ENCODE data around the gene EPHA3.

EPHA3 gene

GRCh38 chr3:89184151-89184995 is 77.0 kb downstream of the EPHA3 start:
- no peak for DNase-seq (ENCODE audit: extremely low read depth, low read depth)
- TF ChIP-seq CTCF (IDR thresholded peaks at IDR 0.05; ENCODE audit: low read depth, low read length), result no peak

GRCh38 chr3:89186456-89186855 is 79.0 kb downstream of the EPHA3 start:
- DNase-seq (ENCODE audit: extremely low read depth, low read depth), result no peak
- no peak for TF ChIP-seq CTCF (IDR thresholded peaks at IDR 0.05; ENCODE audit: low read depth, low read length)

GRCh38 chr3:89198591-89198990 is 91.2 kb downstream of the EPHA3 start:
- no peak for TF ChIP-seq CTCF (IDR thresholded peaks at IDR 0.05; ENCODE audit: low read depth, low read length)
- no peak for DNase-seq (ENCODE audit: extremely low read depth, low read depth)

- TF ChIP-seq CTCF (IDR thresholded peaks at IDR 0.05; ENCODE audit: low read depth, low read length), result no peak
- no peak for DNase-seq (ENCODE audit: extremely low read depth, low read depth)
These were observed 105.2 kb downstream of the EPHA3 start for GRCh38 chr3:89212619-89213018.

GRCh38 chr3:89216016-89216739 is 108.8 kb downstream of the EPHA3 start:
- TF ChIP-seq CTCF (IDR thresholded peaks at IDR 0.05; ENCODE audit: low read depth, low read length), result no peak
- no peak for DNase-seq (ENCODE audit: extremely low read depth, low read depth)

- TF ChIP-seq CTCF (IDR thresholded peaks at IDR 0.05; ENCODE audit: low read depth, low read length), result no peak
- no peak for DNase-seq (ENCODE audit: extremely low read depth, low read depth)
These were observed 109.8 kb downstream of the EPHA3 start for GRCh38 chr3:89217148-89217685.

GRCh38 chr3:89221924-89222323 is 114.5 kb downstream of the EPHA3 start:
- no peak for DNase-seq (ENCODE audit: extremely low read depth, low read depth)
- no peak for TF ChIP-seq CTCF (IDR thresholded peaks at IDR 0.05; ENCODE audit: low read depth, low read length)

Data from AG09319 (cell line).